HG02571 (cell line): ENCODE measurements around the gene ELFN1.
"Not testable (repeated sequence)": the region's sequence is repeated elsewhere in the genome, so short reads cannot be mapped to it uniquely, and the experiment has no call there.

Experiments used
- ATAC-seq: cut with Tn5 transposase; IDR thresholded peaks from one replicate; pipeline ENCODE4 v1.9.1; 2021; ENCODE audit warnings: mild to moderate bottlenecking, moderate library complexity; ENCODE audit not compliant: unreplicated experiment

Gene ELFN1

DNA sequence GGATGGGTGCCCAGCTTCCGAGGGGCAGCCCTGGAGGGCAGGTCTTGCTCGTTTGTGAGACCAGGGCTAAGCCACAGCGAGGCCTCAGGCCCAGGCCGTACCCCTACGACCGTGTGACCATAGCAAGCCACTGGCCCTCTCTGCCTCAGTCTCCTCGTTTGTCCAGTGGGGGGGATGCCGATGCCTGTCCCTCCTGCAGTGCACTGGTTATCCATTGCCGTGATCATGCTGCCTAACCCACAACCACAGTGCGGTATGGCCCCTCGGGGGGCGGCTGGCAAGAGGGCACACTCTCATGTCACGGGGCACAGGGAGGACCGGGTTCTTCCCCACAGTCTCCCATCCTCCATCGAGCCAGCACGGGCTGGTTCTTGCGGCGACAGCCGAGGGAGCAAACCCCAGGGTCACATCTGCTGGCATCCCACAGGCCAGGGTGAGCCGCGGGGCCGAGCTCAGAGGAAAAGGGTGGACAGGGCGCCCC lies 80.5 kb downstream of the ELFN1 start:
- no peak for ATAC-seq

DNA sequence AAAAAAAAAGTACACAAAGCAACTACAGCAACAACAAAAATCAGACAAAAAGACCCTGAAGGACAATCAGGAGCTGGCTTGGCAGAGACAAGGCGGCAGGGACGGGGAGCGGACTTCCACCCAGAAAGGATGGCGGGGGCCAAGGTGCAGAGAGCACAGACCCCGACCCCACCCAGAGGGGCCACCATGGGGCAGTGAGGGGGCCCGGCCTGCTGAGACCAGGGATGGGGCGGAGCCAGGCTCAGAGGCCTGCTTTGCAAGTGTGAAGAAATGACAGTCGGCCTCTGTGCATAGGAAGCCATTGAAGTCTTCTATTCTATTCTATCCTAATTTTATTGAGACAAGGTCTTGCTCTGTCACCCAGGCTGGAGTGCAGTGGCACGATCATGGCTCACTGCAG lies 82.0 kb downstream of the ELFN1 start:
- no peak for ATAC-seq

GRCh38 chr7:1752771-1753563 lies 82.9 kb downstream of the ELFN1 start:
- no peak for ATAC-seq

DNA sequence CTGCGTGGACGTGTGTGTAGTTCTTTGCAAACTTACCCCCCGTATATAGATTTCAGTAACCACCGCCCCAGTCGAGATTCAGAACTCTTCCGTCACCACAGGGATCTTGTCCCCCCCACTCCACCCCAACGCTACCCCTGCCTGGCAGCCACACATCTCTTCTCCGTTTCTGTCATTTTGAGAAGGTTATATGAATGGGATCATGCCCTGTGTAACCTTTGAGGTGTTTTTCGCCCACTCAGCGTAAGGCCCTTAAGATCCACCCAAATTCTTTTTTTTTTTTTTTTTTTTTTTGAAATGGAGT lies 83.4 kb downstream of the ELFN1 start:
- ATAC-seq = no peak

DNA sequence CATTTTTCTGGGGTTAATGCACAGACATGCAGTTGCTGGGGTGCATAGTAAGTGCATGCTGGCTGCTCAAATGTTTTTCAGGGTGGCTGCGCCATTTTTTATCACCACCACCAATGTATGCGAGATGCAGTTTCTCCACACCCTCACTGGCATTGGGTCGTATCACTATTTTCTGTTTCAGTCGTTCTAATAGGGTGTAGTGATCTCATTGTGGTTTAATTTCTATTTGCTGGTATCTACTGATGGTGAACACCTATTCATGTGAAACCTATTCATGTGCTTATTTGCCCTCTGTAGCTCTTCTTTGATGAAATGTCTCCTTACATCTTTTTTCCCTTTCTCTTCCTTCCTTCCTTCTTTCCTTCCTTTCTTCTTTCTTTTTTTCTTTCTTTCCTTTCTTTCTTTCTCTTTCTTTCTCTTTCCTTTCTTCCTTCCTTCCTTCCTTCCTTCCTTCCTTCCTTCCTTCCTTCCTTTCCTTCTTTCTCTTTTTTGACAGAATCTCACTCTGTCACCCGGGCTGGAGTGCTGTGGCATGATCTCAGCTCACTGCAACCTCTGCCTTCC lies 84.3 kb downstream of the ELFN1 start:
- ATAC-seq = no peak

DNA sequence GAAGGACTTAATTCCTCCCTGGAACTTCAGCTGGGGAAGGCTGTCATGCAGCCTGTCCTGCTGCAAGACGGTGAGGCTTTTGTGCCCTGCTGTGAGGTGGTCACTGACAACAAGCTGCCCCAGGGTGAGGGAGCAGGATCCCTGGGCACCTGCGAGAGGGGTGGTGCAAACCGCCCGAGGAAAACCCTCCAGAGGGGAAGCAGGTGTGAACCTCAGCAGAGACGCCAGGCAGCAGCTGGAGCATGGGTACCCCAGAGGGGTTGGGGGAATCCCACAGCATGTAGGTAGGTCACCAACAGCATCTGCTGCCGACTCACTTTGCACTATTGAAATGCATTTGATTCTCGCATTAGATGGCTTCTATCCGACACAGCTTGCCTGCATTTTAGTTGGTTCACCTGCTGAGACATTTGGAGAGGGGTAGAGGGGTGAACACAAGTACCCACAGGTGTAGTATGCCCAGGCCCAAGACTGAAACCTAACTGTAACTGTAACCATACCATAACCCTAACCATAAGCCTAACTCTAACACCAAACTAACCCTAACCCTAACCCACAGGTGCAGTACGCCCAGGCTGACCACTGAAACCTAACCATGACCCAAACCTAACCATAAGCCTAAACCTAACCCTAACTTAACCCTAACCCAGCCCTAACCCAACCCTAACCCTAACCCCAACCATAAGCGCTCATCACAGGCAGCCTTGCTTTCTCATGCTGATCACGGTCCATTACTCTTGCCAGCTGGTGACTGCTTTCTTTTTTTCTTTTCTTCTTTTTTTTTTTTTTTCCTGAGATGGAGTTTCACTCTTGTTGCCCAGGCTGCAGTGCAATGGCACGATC lies 85.9 kb downstream of the ELFN1 start:
- no peak for ATAC-seq

DNA sequence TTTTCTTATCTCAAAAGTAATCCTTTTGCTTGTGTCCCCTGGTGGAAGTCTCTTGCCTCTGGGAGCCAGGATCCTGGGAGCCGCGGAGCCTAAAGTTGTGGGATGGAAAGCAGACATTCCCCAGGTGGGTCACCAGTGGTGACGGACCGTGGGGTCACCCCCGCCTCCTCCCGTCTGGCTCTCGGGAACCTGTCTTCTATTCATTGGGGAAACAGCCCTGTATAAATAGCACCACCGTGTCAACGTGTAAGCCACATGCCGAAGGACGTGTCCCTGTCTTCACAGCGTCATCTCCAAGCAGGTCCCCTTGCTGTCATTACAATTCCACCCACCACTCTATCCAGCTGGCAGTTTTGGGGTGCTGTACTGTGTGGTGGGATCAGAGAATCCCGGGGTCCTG lies 87.5 kb downstream of the ELFN1 start:
- ATAC-seq = no peak

DNA sequence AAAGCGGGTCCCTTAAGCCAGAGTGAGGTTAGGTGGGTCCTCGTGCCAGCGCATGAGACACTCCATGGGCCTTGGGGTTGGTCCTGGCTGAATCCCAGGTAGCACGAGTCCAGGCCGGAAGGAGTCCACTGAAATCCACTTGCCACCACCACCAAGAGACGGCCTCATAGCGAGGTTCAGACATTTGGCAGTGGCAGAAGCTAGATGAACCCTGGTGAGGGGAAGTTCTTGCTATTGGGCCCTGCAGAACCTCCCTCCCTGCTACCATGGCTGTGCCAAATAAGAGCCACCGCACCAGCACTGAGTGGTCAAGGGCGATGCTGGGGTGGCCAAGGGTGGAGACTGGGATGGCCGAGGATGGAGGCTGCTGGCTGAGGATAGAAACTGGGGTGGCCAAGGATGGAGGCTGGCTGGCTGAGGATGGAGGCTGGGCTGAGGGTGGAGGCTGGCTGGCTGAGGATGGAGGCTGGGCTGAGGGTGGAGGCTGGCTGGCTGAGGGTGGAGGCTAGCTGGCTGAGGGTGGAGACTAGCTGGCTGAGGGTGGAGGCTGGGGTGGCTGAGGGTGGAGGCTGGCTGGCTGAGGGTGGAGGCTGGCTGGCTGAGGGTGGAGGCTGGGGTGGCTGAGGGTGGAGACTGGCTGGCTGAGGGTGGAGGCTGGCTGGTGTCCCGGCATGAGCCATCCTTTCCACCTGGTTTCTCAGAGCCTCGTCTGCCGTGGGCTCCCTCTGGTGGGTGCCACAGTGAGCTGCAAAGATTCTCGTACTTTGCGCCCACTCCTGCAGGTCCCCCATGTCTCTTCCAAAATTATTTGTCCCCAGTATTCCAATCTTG lies 88.2 kb downstream of the ELFN1 start:
- no peak for ATAC-seq

- no peak for ATAC-seq
Observed at GRCh38 chr7:1758859-1759521, 88.9 kb downstream of the ELFN1 start.

DNA sequence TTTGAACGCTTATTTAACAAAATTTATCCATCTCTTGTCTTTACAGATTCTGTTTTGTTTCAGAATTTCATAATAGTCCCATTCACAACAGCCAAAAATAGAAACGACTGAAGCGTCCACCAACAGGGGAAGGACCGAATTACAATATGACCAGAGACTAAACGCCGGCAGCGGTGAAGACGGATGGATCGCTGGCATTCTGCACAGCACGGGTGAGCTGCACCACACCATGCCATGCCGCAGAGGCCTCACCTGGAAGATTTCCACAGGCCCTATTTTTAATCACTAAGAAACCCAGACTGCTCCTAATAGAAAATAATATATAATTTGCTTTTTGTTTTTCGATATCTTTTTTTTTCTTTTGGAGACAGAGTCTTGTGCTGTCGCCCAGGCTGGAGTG lies 91.0 kb downstream of the ELFN1 start:
- no peak for ATAC-seq

DNA sequence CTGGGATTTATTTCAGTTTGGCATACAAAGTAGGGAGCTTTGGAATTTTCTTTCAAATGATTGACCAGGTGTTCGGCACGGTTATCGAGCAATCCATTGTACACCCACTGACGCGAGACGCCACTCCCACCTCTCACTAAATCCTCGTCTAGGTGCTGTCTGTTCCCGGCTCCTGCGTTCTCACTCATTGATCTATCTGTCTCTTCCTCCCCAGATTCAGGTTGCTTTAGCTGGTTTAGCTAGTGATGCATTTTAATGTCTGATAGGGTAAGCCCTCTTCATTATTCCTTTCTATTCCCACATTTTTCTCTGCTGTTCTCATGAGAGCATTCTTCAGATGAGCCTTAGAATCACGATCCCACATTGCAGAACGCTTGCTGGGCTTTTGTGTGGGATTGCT lies 91.7 kb downstream of the ELFN1 start:
- no peak for ATAC-seq

DNA sequence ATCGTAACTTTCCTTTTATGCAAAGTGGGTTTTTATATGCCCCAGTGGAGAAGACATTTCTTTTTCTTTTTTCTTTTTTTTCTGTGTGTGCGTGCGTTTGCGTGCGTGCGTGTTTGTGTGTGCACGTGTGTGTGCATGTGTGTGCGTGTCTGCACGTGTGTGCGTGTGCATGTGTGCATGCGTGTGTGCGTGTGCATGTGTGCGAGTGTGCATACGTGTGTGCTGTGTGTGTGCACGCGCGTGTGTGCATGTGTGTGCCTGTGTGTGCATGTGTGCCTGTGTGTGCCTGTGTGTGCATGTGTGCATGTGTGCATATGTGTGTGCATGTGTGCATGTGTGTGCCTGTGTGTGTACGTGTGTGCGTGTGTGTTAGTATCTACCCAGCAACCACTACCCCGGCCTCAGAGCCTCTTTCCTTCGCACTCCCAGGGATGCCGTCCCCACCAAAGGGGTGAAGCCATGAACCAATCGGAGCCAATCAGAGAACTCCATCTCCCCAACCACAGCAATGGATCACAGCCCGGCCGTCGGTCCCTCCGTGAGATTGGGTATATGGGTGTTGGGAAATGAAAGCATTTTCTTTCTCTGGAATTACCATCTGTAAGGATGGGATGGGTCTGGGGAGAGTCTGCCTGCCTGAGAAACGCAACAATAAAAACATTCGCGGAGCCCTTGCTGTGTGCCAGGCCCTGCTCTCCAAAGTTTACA lies 92.3 kb downstream of the ELFN1 start:
- no peak for ATAC-seq

DNA sequence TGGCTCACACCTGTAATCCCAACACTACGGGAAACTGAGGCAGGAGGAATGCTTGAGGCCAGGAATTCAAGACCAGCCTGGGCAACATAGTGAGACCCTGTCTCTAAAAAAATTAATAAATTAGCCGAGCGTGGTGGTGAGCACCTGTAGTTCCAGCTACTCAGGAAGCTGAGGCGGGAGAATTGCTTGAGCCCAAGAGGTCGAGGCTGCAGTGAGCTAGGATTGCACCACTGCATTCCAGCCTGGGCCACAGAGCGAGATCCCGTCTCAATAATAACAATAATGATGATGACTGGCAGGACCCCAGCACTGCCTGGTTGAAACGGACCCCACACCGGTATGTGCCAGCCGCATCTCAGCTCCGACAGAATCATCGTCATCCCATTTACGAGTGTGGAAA lies 93.0 kb downstream of the ELFN1 start:
- ATAC-seq = no peak

GRCh38 chr7:1763911-1764310 lies 93.8 kb downstream of the ELFN1 start:
- not testable (repeated sequence) for ATAC-seq

GRCh38 chr7:1765336-1765735 lies 95.3 kb downstream of the ELFN1 start:
- ATAC-seq = no peak

- no peak for ATAC-seq
Observed at GRCh38 chr7:1767524-1767923, 97.4 kb downstream of the ELFN1 start.

DNA sequence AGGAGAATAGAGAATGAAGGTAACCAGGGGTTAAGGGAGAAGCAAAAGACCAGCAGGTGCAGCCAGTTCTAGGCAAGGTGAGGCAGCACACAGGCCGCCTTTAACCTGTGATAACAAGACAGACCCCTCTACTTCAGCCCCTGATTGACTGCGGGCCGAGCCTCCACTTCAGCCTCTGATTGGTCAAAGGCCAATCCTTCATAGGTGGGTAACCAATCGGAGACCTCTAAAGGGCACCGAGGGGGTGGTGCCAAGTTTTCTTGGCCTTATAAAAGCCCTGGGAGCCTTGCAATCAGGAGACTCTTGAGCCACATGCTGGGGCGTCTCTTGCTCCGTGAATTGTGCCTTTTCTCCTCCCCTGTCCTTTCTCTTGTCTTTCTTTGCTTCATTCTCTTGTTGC lies 98.8 kb downstream of the ELFN1 start:
- ATAC-seq = no peak

DNA sequence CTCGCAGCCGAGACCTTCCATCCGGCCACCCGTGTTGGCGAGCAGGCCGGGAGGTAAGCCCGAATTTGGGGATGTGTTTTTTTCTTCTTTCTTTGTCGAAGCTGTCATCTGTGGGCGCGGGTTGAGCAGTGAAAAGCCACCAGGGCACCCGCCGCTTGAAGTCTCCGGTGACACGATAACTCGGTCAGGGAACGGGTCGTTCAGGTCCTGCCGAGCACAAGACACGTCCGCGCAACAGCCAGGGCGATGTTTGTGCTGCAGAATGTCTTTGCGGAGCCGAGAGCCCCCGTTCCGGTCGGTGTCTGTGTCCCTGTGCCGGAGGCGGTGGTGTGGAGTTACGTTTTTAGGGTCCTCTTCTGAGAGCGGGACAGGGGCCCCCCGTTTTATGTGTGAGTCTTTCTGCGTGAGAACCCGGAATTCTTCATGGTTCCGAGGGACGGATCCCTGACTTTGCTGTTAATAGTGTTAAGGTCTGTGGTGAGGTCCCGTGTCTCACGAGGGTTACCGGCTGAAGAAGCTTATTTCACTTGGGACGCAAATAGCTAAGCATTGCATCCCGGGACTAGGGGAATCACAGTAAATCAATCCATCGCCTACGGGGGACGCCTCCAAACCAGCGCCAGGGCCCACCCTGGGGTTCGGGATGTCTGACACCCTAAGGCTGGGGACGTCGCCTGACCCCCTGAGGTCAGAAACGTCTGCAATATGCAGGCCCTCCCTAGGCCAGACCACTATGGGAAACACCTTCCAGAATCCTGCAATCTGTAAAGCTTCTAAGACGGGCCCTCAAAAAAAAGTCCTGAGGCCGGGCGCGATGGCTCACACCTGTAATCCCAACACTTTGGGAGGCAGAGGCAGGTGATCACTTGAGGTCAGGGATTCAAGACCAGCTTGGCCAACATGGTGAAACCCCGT lies 99.5 kb downstream of the ELFN1 start:
- no peak for ATAC-seq

DNA sequence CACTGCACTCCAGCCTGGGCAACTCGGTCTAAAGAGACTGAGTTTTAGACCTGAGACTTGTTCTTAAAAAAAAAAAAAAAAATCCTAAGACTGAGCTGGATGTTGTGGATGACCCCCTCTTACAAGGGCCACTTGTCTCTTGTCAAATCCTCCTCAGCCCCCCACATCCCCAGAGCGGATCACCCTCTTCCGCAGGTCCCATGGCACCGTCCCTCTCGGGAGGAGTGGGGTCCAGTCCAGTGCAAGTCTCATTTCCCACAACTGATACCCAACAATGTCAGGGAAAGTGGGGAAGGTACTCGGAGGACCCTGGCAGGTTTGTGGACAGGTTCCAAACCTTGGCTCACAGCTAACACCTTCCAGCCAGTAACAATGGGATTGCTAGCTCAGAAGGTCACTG lies 100.3 kb downstream of the ELFN1 start:
- no peak for ATAC-seq
